SK-N-SH (cell line): Measurements from ENCODE around the gene NCK1. TPM values are rescaled to one million over a fixed set of nuclear protein-coding genes. Genes with fewer than 3 reads are reported as not detected.

Experiments used
- CTCF ChIA-PET: fragments of 300-600, 350-600 bp; formaldehyde crosslinking; extraction: SDS; loops from one replicate; lab custom pipeline; 2021; lab: Yijun Ruan, JAX
- POLR2A ChIA-PET: fragments of 350-600 bp; sonication (Branson Sonifier 250); formaldehyde crosslinking; extraction: SDS; loops from one replicate; lab custom pipeline; 2020; ENCODE audit warnings: antibody characterized with exemption, inconsistent platforms; lab: Yijun Ruan, JAX
- DNase-seq: peaks from one replicate; pipeline ENCODE4 v3.0.0; 2012
- H2AFZ ChIP-seq: fragments of 200-600 bp; sonication (generic); 2 replicates; pipeline ENCODE4 v1.8.1; 2016; ENCODE audit warnings: antibody characterized with exemption, mild to moderate bottlenecking, low read depth
- H3F3A ChIP-seq: fragments of 200-600 bp; sonication (generic); replicated peaks from 2 replicates; pipeline ENCODE3; 2016; ENCODE audit warnings: antibody characterized with exemption, mild to moderate bottlenecking; ENCODE audit not compliant: insufficient read depth
- H3K27ac ChIP-seq, 2 experiments: fragments of 200-500 bp in 1 of 2; fragments of 200-600 bp in 1 of 2; sonication (Bioruptor generic) in 1 of 2; sonication (generic), shearing (Covaris generic) in 1 of 2; 2 replicates each; pipeline versions ENCODE4 v1.5.1 to v1.6.1; 2014 to 2016; ENCODE audit warnings: low read depth in 2 of 2, inconsistent platforms in 1 of 2, low read length in 1 of 2, mild to moderate bottlenecking in 1 of 2, mixed read lengths in 1 of 2
- H3K27me3 ChIP-seq: fragments of 200-600 bp; sonication (generic), shearing (Covaris generic); 2 replicates; pipeline ENCODE4 v1.6.1; 2016; ENCODE audit warnings: mixed run types; ENCODE audit not compliant: insufficient read depth
- H3K36me3 ChIP-seq, 2 experiments: fragments of 200-500 bp in 1 of 2; fragments of 200-600 bp in 1 of 2; sonication (Bioruptor generic) in 1 of 2; sonication (generic) in 1 of 2; replicated peaks in 1 of 2; 2 replicates each; pipeline versions ENCODE3 to v1.5.1; 2014 to 2016; ENCODE audit warnings: low read length in 1 of 2, mild to moderate bottlenecking in 1 of 2; ENCODE audit not compliant: insufficient read depth in 2 of 2, control insufficient read depth in 1 of 2
- H3K4me1 ChIP-seq, 2 experiments: fragments of 200-500 bp in 1 of 2; fragments of 200-600 bp in 1 of 2; sonication (Bioruptor generic) in 1 of 2; sonication (generic), shearing (Covaris generic) in 1 of 2; 2 replicates each; pipeline versions ENCODE4 v1.5.1 to v1.6.1; 2014 to 2016; ENCODE audit warnings: low read depth in 1 of 2, low read length in 1 of 2, mixed run types in 1 of 2; ENCODE audit not compliant: insufficient read depth in 2 of 2, control insufficient read depth in 1 of 2
- H3K4me2 ChIP-seq: fragments of 200-600 bp; sonication (generic), shearing (Covaris generic); 2 replicates; pipeline ENCODE4 v1.6.1; 2017; ENCODE audit warnings: mixed run types
- H3K4me3 ChIP-seq, 2 experiments: fragments of 200-500 bp in 1 of 2; fragments of 200-600 bp in 1 of 2; sonication (Bioruptor generic) in 1 of 2; sonication (generic), shearing (Covaris generic) in 1 of 2; 2 replicates each; pipeline versions ENCODE4 v1.5.1 to v1.8.1; 2014 to 2016; ENCODE audit warnings: low read depth in 2 of 2, inconsistent platforms in 1 of 2, low read length in 1 of 2, mild to moderate bottlenecking in 1 of 2, mixed read lengths in 1 of 2, moderate library complexity in 1 of 2
- H3K79me2 ChIP-seq: fragments of 200-600 bp; sonication (generic); 2 replicates; pipeline ENCODE4 v1.8.1; 2017; ENCODE audit warnings: mild to moderate bottlenecking; ENCODE audit not compliant: insufficient read depth
- H3K9ac ChIP-seq: fragments of 200-600 bp; sonication (generic); 2 replicates; pipeline ENCODE4 v1.6.1; 2017; ENCODE audit warnings: mixed run types
- H3K9me2 ChIP-seq: fragments of 200-600 bp; sonication (generic); 2 replicates; pipeline ENCODE4 v1.6.1; 2017; ENCODE audit warnings: mixed run types
- H3K9me3 ChIP-seq: fragments of 200-600 bp; sonication (generic); 2 replicates; pipeline ENCODE4 v1.6.1; 2017; ENCODE audit warnings: mixed run types, mild to moderate bottlenecking, moderate library complexity
- H4K20me1 ChIP-seq: fragments of 200-600 bp; sonication (generic); 2 replicates; pipeline ENCODE4 v1.6.1; 2017; ENCODE audit warnings: mild to moderate bottlenecking, mixed run types; ENCODE audit not compliant: insufficient read depth
- ELF1 ChIP-seq: IDR thresholded peaks from 2 replicates; pipeline ENCODE4 v1.4.0; 2012
- EP300 ChIP-seq, 2 experiments: IDR thresholded peaks; 2 replicates each; pipeline versions ENCODE4 v1.4.0 to v1.6.1; 2012; ENCODE audit warnings: borderline replicate concordance in 1 of 2, low read depth in 1 of 2, low read length in 1 of 2
- FOSL2 ChIP-seq: IDR thresholded peaks from 2 replicates; pipeline ENCODE4 v1.4.0; 2012; ENCODE audit warnings: low read depth, mild to moderate bottlenecking, moderate library complexity, borderline replicate concordance
- FOXJ3 ChIP-seq: sonication (generic); formaldehyde crosslinking; IDR thresholded peaks from 2 replicates; pipeline ENCODE4 v1.5.1; 2020; ENCODE audit warnings: mild to moderate bottlenecking, missing genetic modification reagents
- GABPA ChIP-seq: IDR thresholded peaks from 2 replicates; pipeline ENCODE4 v1.4.0; 2012; ENCODE audit warnings: low read depth, mild to moderate bottlenecking
- RXRA ChIP-seq: IDR thresholded peaks from 2 replicates; pipeline ENCODE4 v1.4.0; 2012; ENCODE audit warnings: low read depth, mild to moderate bottlenecking, borderline replicate concordance
- SIN3A ChIP-seq: IDR thresholded peaks from 2 replicates; pipeline ENCODE4 v1.6.1; 2012; ENCODE audit warnings: low read depth, mild to moderate bottlenecking, low read length, moderate library complexity, borderline replicate concordance
- TEAD4 ChIP-seq: IDR thresholded peaks from 2 replicates; pipeline ENCODE4 v1.4.0; 2012; ENCODE audit warnings: mild to moderate bottlenecking, borderline replicate concordance; ENCODE audit not compliant: insufficient read depth
- YY1 ChIP-seq: IDR thresholded peaks from 2 replicates; pipeline ENCODE4 v1.4.0; 2012; ENCODE audit warnings: low read depth, mild to moderate bottlenecking
- WGBS: methylation state at CpG from one replicate; pipeline ENCODE4 v1.1.6; 2017; ENCODE audit warnings: low lambda C conversion rate; 5-methylcytosine and 5-hydroxymethylcytosine counted together
- polyA plus RNA-seq, 3 experiments: library from polyadenylated mRNA; depleted of rRNA; stranded (reverse); fragments of >200 nt; gene quantifications; 2 replicates each; pipeline ENCODE4 v1.2.3, GENCODE V29; 2012
- TF ChIP-seq, protein P1 (sequence below): IDR thresholded peaks from 2 replicates; pipeline ENCODE4 v1.6.1; 2012; ENCODE audit warnings: mild to moderate bottlenecking, low read depth, low read length, moderate library complexity
- TF ChIP-seq, protein P2 (sequence below): IDR thresholded peaks from 2 replicates; pipeline ENCODE4; 2012

Gene NCK1
- polyA plus RNA-seq, 1 of the 3 experiments (the other 2 are of a cell fraction), result 16.2 TPM

DNA sequence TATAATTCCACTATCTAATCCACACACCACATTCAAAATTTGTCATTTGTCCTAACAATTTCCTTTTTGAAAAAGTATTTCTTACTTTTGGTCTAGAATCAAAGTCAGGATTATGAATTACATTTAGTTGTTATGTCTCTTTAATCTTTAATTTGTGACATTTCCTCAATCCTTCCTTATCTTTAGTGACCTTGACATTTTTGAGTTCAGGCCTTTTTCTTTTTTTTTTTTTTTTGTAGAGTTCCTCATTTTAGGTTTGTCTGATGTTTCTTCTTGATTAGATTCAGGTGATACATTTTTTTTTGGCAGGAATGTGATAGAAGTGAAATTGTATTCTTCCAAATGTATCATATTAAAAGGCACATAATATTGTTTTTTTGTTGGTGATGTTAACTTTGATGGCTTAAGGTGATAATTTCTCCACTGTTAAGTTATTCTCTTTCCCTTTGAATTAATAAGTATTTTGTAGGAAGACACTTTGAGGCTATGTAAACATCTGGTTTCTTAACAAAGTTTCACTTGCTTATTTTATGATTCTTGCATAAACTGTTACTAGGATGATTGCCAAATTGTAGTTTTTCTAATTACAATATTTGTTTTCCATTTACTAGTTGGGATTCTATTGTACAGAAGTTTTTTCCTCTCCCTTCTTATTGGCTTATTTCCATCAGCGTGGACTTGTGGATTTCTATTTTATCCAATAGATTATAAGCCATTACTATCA is 26.8 kb upstream of the NCK1 start:
- H3K9me3 ChIP-seq, result no peaks in the 10 kb centered on the region
- peaks cover 68% of the 10 kb centered on the region for H3K79me2 ChIP-seq
- H3F3A ChIP-seq, result peaks cover 16% of the 10 kb centered on the region
- no peak overlapping the region for H3K9ac ChIP-seq
- WGBS, result 100% methylated on average over 1 of the region's 1 CpG
- TF ChIP-seq EP300 (IDR thresholded peaks at IDR 0.05; ENCODE audit: borderline replicate concordance in 1 of 2, low read depth in 1 of 2, low read length in 1 of 2) (no peak), RXRA (no peak), FOSL2 (no peak), YY1 (no peak), SIN3A (no peak), GABPA (no peak), ELF1 (no peak), TEAD4 (no peak), FOXJ3 (CRISPR knock-in tag) (no peak)
- TF ChIP-seq, protein P1, sequence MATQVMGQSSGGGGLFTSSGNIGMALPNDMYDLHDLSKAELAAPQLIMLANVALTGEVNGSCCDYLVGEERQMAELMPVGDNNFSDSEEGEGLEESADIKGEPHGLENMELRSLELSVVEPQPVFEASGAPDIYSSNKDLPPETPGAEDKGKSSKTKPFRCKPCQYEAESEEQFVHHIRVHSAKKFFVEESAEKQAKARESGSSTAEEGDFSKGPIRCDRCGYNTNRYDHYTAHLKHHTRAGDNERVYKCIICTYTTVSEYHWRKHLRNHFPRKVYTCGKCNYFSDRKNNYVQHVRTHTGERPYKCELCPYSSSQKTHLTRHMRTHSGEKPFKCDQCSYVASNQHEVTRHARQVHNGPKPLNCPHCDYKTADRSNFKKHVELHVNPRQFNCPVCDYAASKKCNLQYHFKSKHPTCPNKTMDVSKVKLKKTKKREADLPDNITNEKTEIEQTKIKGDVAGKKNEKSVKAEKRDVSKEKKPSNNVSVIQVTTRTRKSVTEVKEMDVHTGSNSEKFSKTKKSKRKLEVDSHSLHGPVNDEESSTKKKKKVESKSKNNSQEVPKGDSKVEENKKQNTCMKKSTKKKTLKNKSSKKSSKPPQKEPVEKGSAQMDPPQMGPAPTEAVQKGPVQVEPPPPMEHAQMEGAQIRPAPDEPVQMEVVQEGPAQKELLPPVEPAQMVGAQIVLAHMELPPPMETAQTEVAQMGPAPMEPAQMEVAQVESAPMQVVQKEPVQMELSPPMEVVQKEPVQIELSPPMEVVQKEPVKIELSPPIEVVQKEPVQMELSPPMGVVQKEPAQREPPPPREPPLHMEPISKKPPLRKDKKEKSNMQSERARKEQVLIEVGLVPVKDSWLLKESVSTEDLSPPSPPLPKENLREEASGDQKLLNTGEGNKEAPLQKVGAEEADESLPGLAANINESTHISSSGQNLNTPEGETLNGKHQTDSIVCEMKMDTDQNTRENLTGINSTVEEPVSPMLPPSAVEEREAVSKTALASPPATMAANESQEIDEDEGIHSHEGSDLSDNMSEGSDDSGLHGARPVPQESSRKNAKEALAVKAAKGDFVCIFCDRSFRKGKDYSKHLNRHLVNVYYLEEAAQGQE, result no peak
- TF ChIP-seq, protein P2, sequence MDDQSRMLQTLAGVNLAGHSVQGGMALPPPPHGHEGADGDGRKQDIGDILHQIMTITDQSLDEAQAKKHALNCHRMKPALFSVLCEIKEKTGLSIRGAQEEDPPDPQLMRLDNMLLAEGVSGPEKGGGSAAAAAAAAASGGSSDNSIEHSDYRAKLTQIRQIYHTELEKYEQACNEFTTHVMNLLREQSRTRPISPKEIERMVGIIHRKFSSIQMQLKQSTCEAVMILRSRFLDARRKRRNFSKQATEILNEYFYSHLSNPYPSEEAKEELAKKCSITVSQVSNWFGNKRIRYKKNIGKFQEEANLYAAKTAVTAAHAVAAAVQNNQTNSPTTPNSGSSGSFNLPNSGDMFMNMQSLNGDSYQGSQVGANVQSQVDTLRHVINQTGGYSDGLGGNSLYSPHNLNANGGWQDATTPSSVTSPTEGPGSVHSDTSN, result no peak
- TF ChIP-seq, all 33 proteins: peak for 0
- Histone ChIP-seq H3K27me3 (no peaks in the 10 kb centered on the region), H3K27ac (no peak overlapping the region), H3K36me3 (peaks cover 0 to 2% of the 10 kb centered on the region in 2 experiments), H2AFZ (no peak overlapping the region), H3K4me1 (peaks cover 10 to 55% of the 10 kb centered on the region in 2 experiments; a peak in 3 of 4 replicates), H3K4me3 (no peak overlapping the region), H4K20me1 (no peaks in the 10 kb centered on the region; the same call in 1 of the 2 replicates), H3K9me2 (no peaks in the 10 kb centered on the region), H3K4me2 (0 out of 2 replicates have a peak overlapping the region, but pooled peaks have one; percentile 2)
- ChIA-PET CTCF (interaction anchor here (1.0 kb wide), 1 partner anchor 83 kb away, joined by 3 read pairs; no protein-coding TSS in a partner anchor), POLR2A (no interaction called here)
- DNase-seq, result no peak
